Sigmoid colon (tissue), 7 donors: Measurements from ENCODE around the gene SERTAD3. TPM values are rescaled to one million over a fixed set of nuclear protein-coding genes. Genes with fewer than 3 reads are reported as not detected.

Experiments used
- DNase-seq: peaks from one replicate; pipeline ENCODE4 v3.0.0-alpha.2; 2019
- H3K27ac ChIP-seq, 4 donors: fragments of 200-600 bp; sonication (generic); one replicate each; pipeline ENCODE4 v1.5.1; 2016 to 2019; ENCODE audit warnings: mild to moderate bottlenecking in 1 of 4
- H3K27me3 ChIP-seq, 3 donors: fragments of 200-600 bp; sonication (generic); one replicate each; pipeline ENCODE4 v1.5.1; 2019; ENCODE audit warnings: mild to moderate bottlenecking in 1 of 3
- H3K36me3 ChIP-seq, 4 donors: fragments of 200-600 bp; sonication (generic); one replicate each; pipeline ENCODE4 v1.5.1; 2016 to 2019
- H3K4me1 ChIP-seq, 4 donors: fragments of 200-600 bp; sonication (generic); one replicate each; pipeline ENCODE4 v1.5.1; 2017 to 2019
- H3K4me3 ChIP-seq, 4 donors: fragments of 200-600 bp; sonication (generic); one replicate each; pipeline ENCODE4 v1.5.1; 2017 to 2019; ENCODE audit warnings: mild to moderate bottlenecking in 2 of 4, moderate library complexity in 1 of 4
- H3K9me3 ChIP-seq, 4 donors: fragments of 200-600 bp in 3 of 4; sonication (generic) in 3 of 4; one replicate each; pipeline versions ENCODE4 v1.5.1 to v1.6.1; 2013 to 2019
- CTCF ChIP-seq, 4 experiments: fragments of 450-650 bp in 3 of 4; fragments of 200-600 bp in 1 of 4; IDR thresholded peaks; one replicate each; pipeline ENCODE4 v1.5.1; 2016 to 2019; ENCODE audit warnings: antibody characterized with exemption in 4 of 4, mild to moderate bottlenecking in 3 of 4, moderate library complexity in 2 of 4
- EP300 ChIP-seq, 4 donors: sonication (generic); formaldehyde crosslinking; IDR thresholded peaks; one replicate each; pipeline ENCODE4 v1.6.1; 2017; ENCODE audit warnings: antibody characterized with exemption in 4 of 4
- POLR2A ChIP-seq, 2 donors: fragments of 450-650 bp; IDR thresholded peaks; one replicate each; pipeline ENCODE4 v1.6.1; 2016; ENCODE audit warnings: antibody characterized with exemption in 2 of 2, mild to moderate bottlenecking in 2 of 2, moderate library complexity in 2 of 2
- POLR2AphosphoS5 ChIP-seq, 4 donors: sonication (generic); formaldehyde crosslinking; IDR thresholded peaks; one replicate each; pipeline ENCODE4 v1.6.1; 2017; ENCODE audit warnings: antibody characterized with exemption in 4 of 4
- WGBS, 2 donors: extraction: QIAGEN DNeasy Blood & Tissue Kit; methylation state at CpG; one replicate each; pipeline ENCODE4 v1.1.7; 2013; 5-methylcytosine and 5-hydroxymethylcytosine counted together
- intact Hi-C: fragments of 100-400 bp; cut with DNase I; formaldehyde crosslinking; loops from one replicate; pipeline ENCODE4 v1.15.1; 2023
- polyA plus RNA-seq, 3 donors: library from polyadenylated mRNA; stranded (reverse); fragments of 200-250 nt; gene quantifications; one replicate each; pipeline ENCODE4 v1.2.3, GENCODE V29; 2013
- total RNA-seq, 4 donors: library from RNA; depleted of rRNA; stranded (reverse); fragments of >200 nt; gene quantifications; one replicate each; pipeline ENCODE4 v1.1.0, GENCODE V29; 2016
- donor health status: healthy with polysubstance abuse.
- donor health status: Bipolar disorder and iron deficiency.
- donor health status: healthy.

SERTAD3 gene
- total and polyA plus RNA-seq, 7 donors = 15.5 to 60.7 (median 28.9) TPM

- Histone ChIP-seq H3K9me3 (no peaks in the 10 kb centered on the region), H3K27ac (no peak overlapping the region), H3K27me3 (no peaks in the 10 kb centered on the region), H3K4me3 (no peak overlapping the region), H3K36me3 (no peaks in the 10 kb centered on the region), H3K4me1 (peaks cover 0 to 22% (median 19%) of the 10 kb centered on the region in 4 donors)
- 26 to 52% methylated on average over 22 of the region's 22 CpGs for WGBS, 2 donors
- TF ChIP-seq POLR2AphosphoS5 (IDR thresholded peaks at IDR 0.05) (no peak), CTCF (IDR thresholded peaks at IDR 0.05) (no peak), EP300 (IDR thresholded peaks at IDR 0.05) (no peak), POLR2A (IDR thresholded peaks at IDR 0.05) (no peak)
- intact Hi-C loops = no loop called here
- no peak for DNase-seq
Measured at GRCh38 chr19:40407714-40408597, 36.2 kb downstream of the SERTAD3 start.

DNA sequence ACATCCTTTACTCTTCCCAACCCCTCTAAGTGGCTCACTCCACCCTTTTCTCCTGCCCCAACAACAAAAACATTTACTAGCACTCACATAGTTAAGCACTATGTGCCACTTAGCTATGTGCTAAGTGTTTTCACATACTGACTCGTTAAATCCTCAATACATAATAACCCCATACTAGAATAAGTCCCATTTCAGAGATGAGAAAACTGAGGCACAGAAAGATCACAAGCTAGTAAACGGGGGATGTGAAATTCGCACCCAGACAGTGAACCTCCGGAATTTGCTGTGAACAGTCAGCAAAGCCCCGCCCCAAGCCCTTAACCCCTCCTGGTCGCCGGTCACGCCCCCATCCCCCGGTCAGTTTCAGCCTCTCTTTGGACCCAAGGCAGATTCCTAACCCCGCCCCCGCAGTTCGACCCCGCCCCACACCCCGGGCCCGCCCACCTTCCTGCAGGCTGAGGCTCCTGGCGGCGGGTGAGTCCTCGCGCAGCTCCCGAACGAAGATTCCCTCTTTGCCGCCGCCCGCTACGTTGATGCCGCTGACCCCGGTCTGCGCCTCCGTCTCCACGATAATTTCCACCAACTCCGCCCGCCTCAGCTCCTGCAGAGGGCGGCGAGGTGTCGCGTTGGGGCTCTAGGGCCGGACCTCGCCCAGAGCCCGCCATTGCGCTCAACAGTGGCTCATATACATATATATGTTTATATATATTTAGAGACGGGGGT lies 40.7 kb downstream of the SERTAD3 start:
- intact Hi-C loops = loop anchor here (5.0 kb wide), 3 partner anchors 36 to 64 kb away; partner anchors contain the start of genes BLVRB, C19orf47, PLD3 and SPTBN4
- Histone ChIP-seq H3K27me3 (no peaks in the 10 kb centered on the region), H3K4me3 (peak overlapping the region; percentile 41 to 68 (median 59)), H3K4me1 (peaks cover 0 to 26% (median 12%) of the 10 kb centered on the region in 4 donors), H3K9me3 (no peaks in the 10 kb centered on the region), H3K27ac (peak overlapping the region; percentile 86 to 96 (median 90)), H3K36me3 (no peaks in the 10 kb centered on the region)
- DNase-seq = peak; percentile 95
- 0 to 1% methylated on average over 41 of the region's 41 CpGs for WGBS, 2 donors
- peak; percentile 65 to 78 (median 73) for TF ChIP-seq POLR2AphosphoS5 (IDR thresholded peaks at IDR 0.05)
- TF ChIP-seq POLR2A (IDR thresholded peaks at IDR 0.05) = peak in 1 of 2 donors; percentile 15
- no peak for TF ChIP-seq CTCF (IDR thresholded peaks at IDR 0.05)

DNA sequence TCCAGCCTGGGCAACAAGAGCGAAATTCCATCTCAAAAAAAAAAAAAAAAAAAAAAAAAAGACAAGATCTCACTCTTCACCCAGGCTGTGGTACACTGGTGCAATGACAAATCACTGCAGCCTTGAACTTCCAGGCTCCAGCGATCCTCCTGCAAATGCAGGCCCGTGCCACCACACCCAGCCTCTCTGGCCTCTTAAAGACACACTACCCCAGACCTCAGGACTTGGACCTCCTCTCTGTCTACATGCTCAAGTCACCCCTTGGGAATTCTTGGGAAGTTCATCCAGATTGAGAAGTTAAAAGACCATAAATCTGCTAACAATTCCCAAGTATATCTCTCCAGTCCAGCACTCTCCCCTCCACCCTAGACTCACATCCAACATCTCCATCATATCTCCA lies 43.6 kb downstream of the SERTAD3 start:
- no peak for DNase-seq
- peaks cover 0 to 26% (median 12%) of the 10 kb centered on the region in 4 donors for H3K4me1 ChIP-seq
- intact Hi-C loops = loop anchor here (5.0 kb wide), 3 partner anchors 33 to 67 kb away; partner anchors contain the start of genes BLVRB, C19orf47, PLD3 and SPTBN4
- no peak overlapping the region for H3K4me3 ChIP-seq
- H3K27me3 ChIP-seq = no peaks in the 10 kb centered on the region
- no peaks in the 10 kb centered on the region for H3K9me3 ChIP-seq
- no peak overlapping the region for H3K27ac ChIP-seq
- H3K36me3 ChIP-seq = no peaks in the 10 kb centered on the region
- 48 to 80% methylated on average over 3 of the region's 3 CpGs for WGBS, 2 donors
- no peak for TF ChIP-seq CTCF (IDR thresholded peaks at IDR 0.05)
- TF ChIP-seq POLR2A (IDR thresholded peaks at IDR 0.05) = no peak
- TF ChIP-seq EP300 (IDR thresholded peaks at IDR 0.05) = no peak
- no peak for TF ChIP-seq POLR2AphosphoS5 (IDR thresholded peaks at IDR 0.05)

GRCh38 chr19:40398417-40399131 lies 45.6 kb downstream of the SERTAD3 start:
- 43 to 58% methylated on average over 49 of the region's 49 CpGs for WGBS, 2 donors

More at GRCh38 chr19:40398417-40399131, 45.6 kb downstream of the SERTAD3 start:
- peak overlapping the region in 2 of 4 donors; percentile 10 to 18 for H3K4me3 ChIP-seq
- H3K4me1 ChIP-seq = peaks cover 0 to 10% (median 8%) of the 10 kb centered on the region in 4 donors
- intact Hi-C loops = no loop called here
- no peak for DNase-seq
- H3K9me3 ChIP-seq = no peaks in the 10 kb centered on the region
- H3K27ac ChIP-seq = no peak overlapping the region
- H3K27me3 ChIP-seq = no peaks in the 10 kb centered on the region
- no peaks in the 10 kb centered on the region for H3K36me3 ChIP-seq
- TF ChIP-seq CTCF (IDR thresholded peaks at IDR 0.05) (no peak), POLR2AphosphoS5 (IDR thresholded peaks at IDR 0.05) (no peak), EP300 (IDR thresholded peaks at IDR 0.05) (no peak), POLR2A (IDR thresholded peaks at IDR 0.05) (no peak)
